Heart left ventricle (tissue), 13 donors: ENCODE data around the gene SPI1.

Experiments
- CTCF ChIP-seq, 12 donors: fragments of 200-600 bp; sonication (generic) in 4 of 12; IDR thresholded peaks; one replicate each; pipeline versions ENCODE4 v1.5.0 to v1.8.0; 2018 to 2022; ENCODE audit warnings: antibody characterized with exemption in 12 of 12, mild to moderate bottlenecking in 5 of 12
- POLR2A ChIP-seq, 2 donors: fragments of 450-650 bp; IDR thresholded peaks; one replicate each; pipeline ENCODE4 v1.6.1; 2017; ENCODE audit warnings: antibody characterized with exemption in 2 of 2, mild to moderate bottlenecking in 2 of 2, moderate library complexity in 2 of 2
- donor health status: ischemic (EF 13 %, LVEDD 7.1; RV severe dilation, severe dysfunction).
- donor health status: DM: no; HTN: yes; CAD: no.
- donor health status: DM: no; HTN: no; CAD: no.
- donor health status: ischemic (EF 25% LVEDD 6.9; RV normal size, moderate dysfunction).
- donor health status: ischemic (EF 25% LVEDD 5.7; RV mildly dilated, moderate dysfunction).
- donor health status: ischemic (EF 35%, LVEDD 5.7; RV mildly dilated, moderate dysfunction).
- donor health status: nonischemic (EF 11% LVEDD 7.7; RV severe dilation, severe dysfunction).
- donor health status: DM: yes; HTN: yes; CAD: no.
- donor health status: PGD.
- donor health status: ischemic (EF 29% LVEDD 5.4; RV normal size, mild dysfunction).
- donor health status: nonischemic (EF 23%, LVEDD 6.1; RV moderate dilation, normal function).

- no peak for TF ChIP-seq POLR2A (IDR thresholded peaks at IDR 0.05)
- TF ChIP-seq CTCF (IDR thresholded peaks at IDR 0.05), result no peak
These were observed 30.1 kb downstream of the SPI1 start for GRCh38 chr11:47348131-47348802.
